Panc1 (cell line): ENCODE measurements around the gene STRADB. TPM values are rescaled to one million over a fixed set of nuclear protein-coding genes. Genes with fewer than 3 reads are reported as not detected.
A peak's percentile ranks its signal among the peaks of the same experiment; 100 is the strongest.

Experiments
- ATAC-seq: fragments of 200-7000 bp; cut with Tn5 transposase; 2 replicates; pipeline ENCODE4 v1.9.1; 2020; ENCODE audit warnings: mild to moderate bottlenecking, moderate library complexity
- Bru-seq: library from RNA; stranded (reverse); fragments of 400-500 nt; gene quantifications from one replicate; lab custom pipeline; 2021; lab: Mats Ljungman, UMichigan
- BruChase-seq, 2 experiments: library from RNA; stranded (reverse); fragments of 400-500 nt; gene quantifications; one replicate each; lab custom pipeline; 2021; lab: Mats Ljungman, UMichigan
- BruUV-seq: library from RNA; stranded (reverse); fragments of 400-500 nt; replicated peaks from 2 replicates; lab custom pipeline; 2021; lab: Mats Ljungman, UMichigan
- CTCF ChIA-PET: fragments of 300-600 bp; sonication (Branson Sonifier 250); formaldehyde crosslinking; loops from one replicate; lab custom pipeline; 2022; ENCODE audit warnings: antibody characterized with exemption; lab: Charles Lee
- POLR2A ChIA-PET: fragments of 300-600 bp; sonication (Branson Sonifier 250); formaldehyde crosslinking; loops from one replicate; lab custom pipeline; 2022; ENCODE audit warnings: antibody characterized with exemption; lab: Charles Lee
- DNase-seq: peaks from one replicate; pipeline ENCODE4 v3.0.0-alpha.2; 2010; ENCODE audit warnings: low read depth, low spot score
- H3K27ac ChIP-seq: 2 replicates; pipeline ENCODE4 v1.5.1; 2011; ENCODE audit warnings: mild to moderate bottlenecking, low read length, inconsistent platforms
- H3K27me3 ChIP-seq: fragments of 200-500 bp; sonication (Bioruptor generic); 2 replicates; pipeline ENCODE4 v1.6.0; 2014; ENCODE audit warnings: low read length, inconsistent platforms; ENCODE audit not compliant: control insufficient read depth, insufficient read depth
- H3K36me3 ChIP-seq: fragments of 200-500 bp; sonication (Bioruptor generic); 2 replicates; pipeline ENCODE4 v1.5.1; 2014; ENCODE audit warnings: inconsistent platforms, mild to moderate bottlenecking, low read length, moderate library complexity; ENCODE audit not compliant: control insufficient read depth, insufficient read depth
- H3K4me1 ChIP-seq: 2 replicates; pipeline ENCODE4 v1.5.1; 2011; ENCODE audit warnings: inconsistent platforms, mild to moderate bottlenecking, low read length, moderate library complexity; ENCODE audit not compliant: control insufficient read depth, insufficient read depth
- H3K4me3 ChIP-seq, 2 experiments: 2 replicates each; pipeline ENCODE4 v1.5.1; 2011 to 2012; ENCODE audit warnings: low read depth in 2 of 2, low read length in 2 of 2, mild to moderate bottlenecking in 2 of 2, inconsistent platforms in 1 of 2, moderate library complexity in 1 of 2
- H3K9me3 ChIP-seq: fragments of 200-500 bp; sonication (Bioruptor generic); 2 replicates; pipeline ENCODE4 v1.5.1; 2014; ENCODE audit warnings: low read depth, mild to moderate bottlenecking, inconsistent platforms, low read length, moderate library complexity; ENCODE audit not compliant: control insufficient read depth, insufficient read depth
- CTCF ChIP-seq: fragments of 450-650 bp; IDR thresholded peaks from 2 replicates; pipeline ENCODE4 v1.5.1; 2017; ENCODE audit warnings: mild to moderate bottlenecking
- POLR2AphosphoS5 ChIP-seq: IDR thresholded peaks from 2 replicates; pipeline ENCODE4 v1.6.1; 2012; ENCODE audit warnings: mild to moderate bottlenecking, low read depth, low read length, moderate library complexity
- REST ChIP-seq, 2 experiments: IDR thresholded peaks; 2 replicates each; pipeline ENCODE4 v1.6.1; 2011 to 2012; ENCODE audit warnings: low read depth in 2 of 2, control low read depth in 1 of 2, low read length in 1 of 2, mild to moderate bottlenecking in 1 of 2, moderate library complexity in 1 of 2; ENCODE audit not compliant: insufficient read depth in 1 of 2
- SIN3A ChIP-seq: IDR thresholded peaks from 2 replicates; pipeline ENCODE4 v1.6.1; 2012; ENCODE audit warnings: low read depth, mild to moderate bottlenecking, low read length, moderate library complexity, borderline replicate concordance; ENCODE audit not compliant: insufficient read depth
- TCF7L2 ChIP-seq: IDR thresholded peaks from 2 replicates; pipeline ENCODE4 v1.6.1; 2011; ENCODE audit warnings: mild to moderate bottlenecking, low read depth, low read length, inconsistent platforms
- in situ Hi-C: cut with HindIII; loops from 2 replicates; pipeline ENCODE4 v1.10.0; 2016; ENCODE audit warnings: low sequenced_read_pairs, low pct_unique_long_range_greater_than_20kb
- intact Hi-C: fragments of 100-400 bp; cut with micrococcal nuclease; formaldehyde crosslinking; loops from one replicate; pipeline ENCODE4 v1.10.0; 2022; ENCODE audit not compliant: unreplicated experiment
- long read RNA-seq: library from polyadenylated mRNA; unstranded; transcript quantifications from one replicate; pipeline ENCODE4 v2.0.0, GENCODE V29; 2021; ENCODE audit not compliant: unreplicated experiment
- polyA plus RNA-seq: library from polyadenylated mRNA; unstranded; fragments of >200 nt; gene quantifications from one replicate; pipeline ENCODE4 v1.2.1, GENCODE V29; 2012; ENCODE audit warnings: missing spikeins; ENCODE audit not compliant: insufficient read length
- total RNA-seq: library from RNA; stranded (reverse); gene quantifications from one replicate; pipeline ENCODE4 v1.2.1, GENCODE V29; 2021; ENCODE audit not compliant: unreplicated experiment

The STRADB gene
- total RNA-seq (33.4 TPM), Bru-seq, nascent RNA (percentile 62 among the genes with signal in this experiment), BruChase-seq, experiment 1, labeled RNA remaining after a 2-hour chase (percentile 63 among the genes with signal in this experiment), BruChase-seq, experiment 2, labeled RNA remaining after a 6-hour chase (percentile 72 among the genes with signal in this experiment)
- 14.9 TPM for polyA plus RNA-seq
- long read RNA-seq, transcript STRADB-201 (12 exons, 2,293 nt) = major isoform, 51 of 65 reads
- long read RNA-seq, partial matches to known transcripts = 2 of 65 reads
- long read RNA-seq, other reads (novel, unspliced or antisense) = 12 of 65 reads

GRCh38 chr2:201451292-201452057 lies at the start of gene STRADB, which contains the start of gene TRAK2:
Gene STRADB, plus strand, starts transcription at chr2:201451740. Its CDS starts 3,101 bp downstream, at chr2:201454841.
Gene TRAK2, minus strand, starts transcription at chr2:201451458. Its CDS starts 30,951 bp downstream, at chr2:201420507.
- peak within 1 kb of the TSS; percentile 79 to 80 for H3K4me3 ChIP-seq
- H3K27me3 ChIP-seq = no peaks in the 10 kb centered on the region
- no TSS peak for BruUV-seq
- no peak for TF ChIP-seq REST (IDR thresholded peaks at IDR 0.05; ENCODE audit: insufficient read depth in 1 of 2, low read depth in 2 of 2, low read length in 1 of 2)
- peak; percentile 90 for TF ChIP-seq POLR2AphosphoS5
- peak; percentile 45 for TF ChIP-seq CTCF
- TF ChIP-seq TCF7L2 = no peak
- peak; percentile 52; the same call in 1 of the 2 replicates for TF ChIP-seq SIN3A
- H3K4me1 ChIP-seq = peaks cover 12% of the 10 kb centered on the region
- peak; percentile 99 for ATAC-seq
- intact Hi-C loops = no loop called here
- DNase-seq = peak; percentile 74
- no peaks in the 10 kb centered on the region for H3K9me3 ChIP-seq
- H3K36me3 ChIP-seq = no peaks in the 10 kb centered on the region; the same call in 1 of the 2 replicates
- ChIA-PET CTCF (interaction anchor here (0.6 to 1.1 kb wide), 5 partner anchors 46 to 324 kb away, joined by 5 to 10 read pairs (median 5); no protein-coding TSS in a partner anchor), POLR2A (interaction anchor here (0.6 to 0.8 kb wide), 2 partner anchors 13 to 17 kb away, joined by 5 to 6 read pairs; no protein-coding TSS in a partner anchor)
- peak within 1 kb of the TSS; percentile 77 for H3K27ac ChIP-seq
- in situ Hi-C loops = no loop called here

- peaks cover 8% of the 10 kb centered on the region; the same call in 1 of the 2 replicates for H3K4me1 ChIP-seq
- in situ Hi-C loops = no loop called here
- no peaks in the 10 kb centered on the region for H3K9me3 ChIP-seq
- ChIA-PET POLR2A (no interaction called here), CTCF (no interaction called here)
- TF ChIP-seq SIN3A = no peak
- no peak for TF ChIP-seq REST (IDR thresholded peaks at IDR 0.05; ENCODE audit: insufficient read depth in 1 of 2, low read depth in 2 of 2, low read length in 1 of 2)
- TF ChIP-seq TCF7L2 = no peak
- TF ChIP-seq POLR2AphosphoS5 = no peak
- TF ChIP-seq CTCF = no peak
- intact Hi-C loops = no loop called here
- DNase-seq (no peak), ATAC-seq (no peak)
- no peak overlapping the region for H3K27ac ChIP-seq
- no peaks in the 10 kb centered on the region for H3K27me3 ChIP-seq
- BruUV-seq = no TSS peak
- H3K4me3 ChIP-seq = no peak overlapping the region
- H3K36me3 ChIP-seq = no peaks in the 10 kb centered on the region; the same call in 1 of the 2 replicates
Observed at GRCh38 chr2:201401815-201402214, 49.7 kb upstream of the STRADB start.
